NCI-H2196 (cell line): Measurements from ENCODE around the gene HNMT.
"Not testable (repeated sequence)": the region's sequence is repeated elsewhere in the genome, so short reads cannot be mapped to it uniquely, and the experiment has no call there.

Experiments used
- DNase-seq: peaks from one replicate; lab custom pipeline; 2025; ENCODE audit not compliant: unreplicated experiment; lab: John Stamatoyannopoulos, UW

Gene HNMT

DNA sequence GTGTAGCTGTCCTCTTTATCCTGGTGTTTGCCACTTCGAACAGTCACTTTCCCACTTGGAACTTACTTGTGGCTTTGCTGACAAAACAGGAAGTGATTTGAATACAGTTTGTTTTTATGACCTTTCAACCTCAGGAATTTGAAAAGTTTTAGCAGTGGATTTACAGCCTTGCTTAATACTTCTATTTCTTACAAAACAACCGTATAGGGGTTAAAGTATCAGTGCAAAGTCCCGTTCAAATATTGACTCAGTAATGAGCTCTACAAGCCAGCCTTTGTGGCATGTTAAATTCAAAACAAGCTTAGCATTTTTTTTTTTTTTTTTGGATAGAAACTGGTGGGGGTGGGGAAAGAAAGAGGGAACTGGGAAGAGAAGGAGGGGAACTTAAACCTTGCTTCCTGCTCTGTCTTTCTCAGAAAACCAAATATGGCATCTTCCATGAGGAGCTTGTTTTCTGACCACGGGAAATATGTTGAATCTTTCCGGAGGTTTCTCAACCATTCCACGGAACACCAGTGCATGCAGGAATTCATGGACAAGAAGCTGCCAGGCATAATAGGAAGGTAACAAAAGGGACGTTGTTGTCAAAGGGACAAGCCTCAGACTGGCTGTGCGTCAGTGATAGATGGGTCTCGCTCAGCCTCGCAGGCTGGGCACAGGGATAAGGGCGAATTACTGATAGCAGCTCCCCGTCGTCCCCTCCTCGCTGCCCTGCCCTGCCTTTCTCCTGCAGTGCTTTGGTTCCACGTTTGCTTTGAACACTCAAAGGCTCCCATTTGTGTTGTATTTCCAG is at the start of gene HNMT:
Gene HNMT (plus strand): TSS at position 408 of the 793 bp plus-strand sequence. CDS start 19 bp downstream, at position 427.
- no peak for DNase-seq

- DNase-seq: no peak
Measured at GRCh38 chr2:137921105-137921880, 43.0 kb upstream of the HNMT start.

- DNase-seq: not testable (repeated sequence)
Measured at GRCh38 chr2:137922171-137922570, 42.1 kb upstream of the HNMT start.

DNA sequence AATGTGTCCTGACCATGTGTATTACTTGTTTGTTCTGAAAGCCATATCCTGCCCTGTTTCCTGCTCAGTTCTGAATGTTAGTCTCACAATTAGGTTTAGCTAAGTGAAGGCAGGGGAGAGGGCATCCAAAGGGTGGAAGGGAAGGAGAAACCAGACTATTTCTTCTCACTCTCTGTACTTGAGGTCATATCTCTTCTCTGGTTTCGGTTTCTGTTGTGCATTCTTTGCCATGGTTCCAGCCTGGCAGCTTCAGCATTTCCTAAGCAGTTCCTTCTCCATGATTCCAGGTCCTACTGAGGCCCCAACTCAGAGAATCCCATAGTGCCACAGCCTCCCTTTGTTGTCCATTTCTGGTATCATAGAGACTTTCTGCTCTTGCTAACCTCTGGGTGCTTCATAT is 40.3 kb upstream of the HNMT start:
- DNase-seq: no peak

GRCh38 chr2:137925599-137925998 is 38.7 kb upstream of the HNMT start:
- DNase-seq: no peak

GRCh38 chr2:137927846-137928245 is 36.4 kb upstream of the HNMT start:
- DNase-seq: no peak

DNA sequence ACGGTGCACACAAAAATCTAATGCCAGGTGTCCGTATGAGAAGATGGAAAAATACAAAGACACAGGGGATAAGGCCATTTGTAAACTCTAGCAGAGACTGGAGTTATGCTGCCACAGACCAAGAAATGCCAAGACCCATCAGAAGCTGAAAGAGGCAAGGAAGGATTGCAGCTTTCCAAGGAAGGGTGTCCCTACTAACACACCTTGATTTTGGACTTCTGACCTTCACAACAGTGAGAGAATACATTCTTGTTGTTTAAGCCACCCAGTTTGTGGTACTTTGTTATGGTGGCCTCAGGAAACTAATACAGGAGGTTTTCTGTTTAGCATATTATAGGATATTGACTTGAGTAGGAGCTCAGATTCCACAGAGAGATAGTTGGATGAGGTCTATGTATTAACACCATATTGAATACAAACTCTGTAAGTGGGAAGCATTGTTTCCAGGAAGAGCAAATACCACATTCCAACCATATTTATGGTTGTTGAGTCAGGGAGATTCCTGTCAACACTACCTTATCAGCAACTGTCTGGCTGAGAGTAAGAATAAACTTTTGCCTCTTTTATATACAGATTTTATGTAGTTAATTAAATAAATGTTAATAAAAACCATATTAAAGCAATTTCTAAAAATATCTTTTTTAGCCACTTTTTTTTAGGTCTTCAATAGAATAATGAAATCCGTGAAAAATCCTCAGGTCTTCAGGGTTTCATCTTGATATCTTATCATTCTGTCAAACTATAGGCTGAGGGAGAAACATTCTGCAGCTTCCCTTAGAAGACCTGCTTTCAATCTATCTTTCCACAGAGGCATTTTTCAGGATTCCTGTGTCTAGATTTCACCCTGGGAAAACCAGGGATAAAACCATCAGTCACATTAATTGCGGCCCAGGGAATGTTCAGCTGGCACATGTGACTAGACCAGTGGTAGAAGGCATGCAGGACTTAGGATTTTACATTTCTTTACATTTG is 35.4 kb upstream of the HNMT start:
- no peak for DNase-seq

DNA sequence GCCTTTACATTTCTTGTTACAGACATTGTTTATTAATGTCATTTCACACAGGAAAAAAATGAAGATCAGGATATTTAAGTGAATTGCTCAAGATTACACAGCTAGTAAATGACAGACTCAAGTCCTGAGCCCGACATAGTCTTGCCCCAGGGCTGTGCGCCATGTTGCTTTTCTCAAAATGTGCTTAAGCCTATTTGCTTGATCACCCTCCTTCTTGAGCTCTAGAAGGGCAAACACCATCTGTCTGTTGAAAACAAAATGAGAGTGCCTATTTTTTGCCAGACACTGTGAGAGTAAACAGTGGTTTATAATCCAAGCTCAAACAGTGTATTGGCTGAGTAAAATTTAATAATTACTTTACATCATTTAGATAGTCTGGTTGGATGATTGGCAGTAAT is 34.8 kb upstream of the HNMT start:
- DNase-seq: no peak

DNA sequence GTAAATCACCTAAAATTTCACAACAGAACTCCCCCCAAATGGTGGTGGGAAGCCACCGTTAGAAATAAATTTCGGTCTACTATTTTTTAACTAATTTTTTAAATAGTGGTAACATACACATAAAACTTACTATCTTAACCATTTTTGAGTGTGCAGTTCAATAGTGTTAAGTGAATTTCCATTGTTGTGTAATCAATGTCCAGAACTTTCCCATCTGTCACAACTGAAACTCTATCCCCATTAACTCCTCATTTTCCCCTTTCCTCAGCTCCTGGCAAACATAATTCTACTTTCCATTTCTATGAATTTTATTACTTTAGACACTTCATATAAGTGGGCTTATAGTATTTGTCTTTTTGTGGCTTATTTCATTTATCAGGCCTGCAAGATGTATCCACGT is 34.1 kb upstream of the HNMT start:
- no peak for DNase-seq

DNA sequence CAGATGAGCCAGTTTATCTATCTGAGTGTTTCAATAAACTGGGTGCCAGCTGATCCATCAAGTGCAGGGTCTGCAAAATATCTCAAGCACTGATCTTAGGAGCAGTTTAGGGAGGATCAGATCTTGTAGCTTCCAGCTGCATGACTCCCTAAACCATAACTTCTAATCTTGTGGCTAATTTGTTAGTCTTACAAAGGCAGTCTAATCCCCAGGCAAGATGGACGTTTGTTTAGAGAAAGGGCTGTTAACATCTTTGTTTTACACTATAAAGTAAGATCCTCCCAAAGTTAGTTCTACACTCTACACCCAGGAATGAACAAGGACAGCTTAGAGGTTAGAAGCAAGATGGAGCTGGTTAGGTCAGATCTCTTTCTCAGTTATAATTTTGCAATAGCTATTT is 28.7 kb upstream of the HNMT start:
- DNase-seq: no peak

DNA sequence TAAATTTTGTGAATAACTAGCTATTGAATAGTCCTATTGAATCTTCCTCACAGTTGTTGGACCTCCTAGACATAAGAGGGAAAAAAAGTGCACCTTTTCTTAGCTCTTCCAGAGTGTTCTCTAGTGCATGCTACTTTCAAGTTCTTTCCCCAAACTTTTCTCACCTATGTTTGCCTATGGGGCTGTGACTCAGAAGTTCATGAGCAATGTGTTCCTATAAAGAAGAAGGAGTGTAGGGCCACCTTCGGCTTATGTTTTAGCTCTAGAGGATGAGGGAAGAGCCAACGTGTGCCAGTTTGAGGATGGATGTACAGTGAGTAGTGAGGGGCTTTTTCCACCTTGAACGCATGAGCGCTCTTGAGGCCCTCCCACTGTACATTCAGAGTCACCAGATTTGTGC is 27.0 kb upstream of the HNMT start:
- DNase-seq: no peak

DNA sequence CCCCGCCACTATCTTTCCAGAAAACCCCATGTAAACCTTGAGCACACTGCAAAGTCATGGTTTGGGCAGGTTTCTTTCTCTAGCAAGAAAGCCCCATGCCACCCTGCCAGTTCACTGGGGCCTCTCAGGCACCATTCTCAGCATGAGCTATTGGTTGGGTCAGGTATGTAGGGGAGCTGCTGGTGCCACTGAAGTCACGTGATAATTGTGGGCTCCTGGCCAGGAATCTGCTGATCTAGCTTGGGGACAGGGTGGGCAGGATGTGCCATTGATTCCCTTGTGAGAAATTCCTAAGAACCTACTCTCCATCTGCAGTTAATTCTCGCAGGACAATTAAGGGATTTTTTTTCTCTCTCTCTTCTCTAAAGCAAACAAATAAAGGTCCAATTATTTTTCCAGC is 26.5 kb upstream of the HNMT start:
- DNase-seq: no peak

DNA sequence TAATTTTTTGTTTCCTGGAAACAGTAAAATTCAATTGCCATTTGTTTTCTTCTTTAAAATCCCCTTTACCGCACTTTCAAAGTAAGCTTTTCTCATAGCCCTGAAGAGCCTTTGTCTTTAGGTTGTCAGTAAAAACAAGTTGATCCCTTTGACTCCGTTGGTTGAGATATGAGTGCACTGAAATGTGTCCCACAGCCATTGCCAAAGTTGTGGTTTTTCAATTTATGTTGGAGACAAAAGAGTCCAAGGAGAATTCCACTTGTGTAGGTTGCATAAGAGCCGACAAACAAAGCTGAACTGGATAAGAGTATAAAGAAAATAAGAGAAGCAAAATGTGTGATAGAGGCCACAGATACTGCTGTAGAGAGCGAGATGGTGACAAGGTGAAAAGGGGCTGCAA is 26.1 kb upstream of the HNMT start:
- peak; percentile 20 for DNase-seq

DNA sequence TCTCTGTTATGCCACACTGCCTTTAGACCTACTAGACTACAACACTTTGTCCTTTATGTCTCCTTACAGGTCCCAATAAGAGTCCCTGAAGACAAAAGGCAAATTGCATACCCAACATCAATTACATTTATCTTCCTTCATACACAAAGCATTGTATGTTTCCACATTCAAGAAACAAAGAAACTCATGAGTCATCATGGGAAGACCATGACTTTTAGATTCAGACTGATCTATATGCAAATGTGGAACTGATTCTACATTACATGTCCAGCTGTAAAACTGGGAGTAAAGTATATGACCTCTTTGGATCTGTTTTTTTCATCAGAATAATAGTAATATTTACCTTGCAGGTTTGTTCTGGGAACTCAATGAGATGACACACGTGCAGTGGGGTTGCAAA is 25.2 kb upstream of the HNMT start:
- no peak for DNase-seq

GRCh38 chr2:137940154-137940553 is 24.1 kb upstream of the HNMT start:
- DNase-seq: no peak

DNA sequence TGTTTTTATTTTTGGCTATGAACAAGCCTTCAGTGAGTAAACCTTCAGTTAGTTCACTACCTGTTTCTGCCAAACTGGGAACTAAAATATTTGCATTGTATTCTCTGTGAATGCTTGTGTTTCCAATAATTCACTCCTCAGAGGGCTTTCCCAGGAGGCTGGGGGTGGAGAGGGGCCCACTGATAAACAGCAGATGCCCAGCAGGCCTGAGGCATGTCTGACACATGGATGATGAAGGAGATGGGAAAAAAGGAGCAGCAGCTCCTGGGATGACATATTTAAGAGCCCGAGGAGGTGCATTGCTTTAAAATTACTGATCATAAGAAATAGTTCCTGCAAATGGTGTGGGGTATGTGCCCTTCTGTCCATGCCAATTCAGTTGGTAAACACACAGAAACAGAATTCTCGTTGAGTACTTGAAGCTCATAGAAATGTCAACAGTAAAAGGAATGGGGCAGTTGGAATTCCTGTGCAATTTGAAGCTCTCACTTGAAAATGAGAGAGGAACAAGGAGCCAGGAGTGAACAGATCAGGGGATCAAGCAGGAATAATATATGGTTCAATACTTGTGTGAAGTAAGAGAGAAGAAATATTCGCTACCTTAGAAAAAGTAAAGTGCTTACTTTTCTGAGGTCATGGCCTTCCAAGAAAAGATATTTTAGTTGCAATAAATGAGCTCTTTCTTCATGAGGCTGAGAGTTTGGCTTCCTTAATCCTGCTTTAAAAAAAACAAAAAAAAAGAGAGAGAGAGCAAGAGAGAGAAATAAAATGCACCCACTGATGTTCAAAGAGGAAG is 22.0 kb upstream of the HNMT start:
- DNase-seq: no peak

DNA sequence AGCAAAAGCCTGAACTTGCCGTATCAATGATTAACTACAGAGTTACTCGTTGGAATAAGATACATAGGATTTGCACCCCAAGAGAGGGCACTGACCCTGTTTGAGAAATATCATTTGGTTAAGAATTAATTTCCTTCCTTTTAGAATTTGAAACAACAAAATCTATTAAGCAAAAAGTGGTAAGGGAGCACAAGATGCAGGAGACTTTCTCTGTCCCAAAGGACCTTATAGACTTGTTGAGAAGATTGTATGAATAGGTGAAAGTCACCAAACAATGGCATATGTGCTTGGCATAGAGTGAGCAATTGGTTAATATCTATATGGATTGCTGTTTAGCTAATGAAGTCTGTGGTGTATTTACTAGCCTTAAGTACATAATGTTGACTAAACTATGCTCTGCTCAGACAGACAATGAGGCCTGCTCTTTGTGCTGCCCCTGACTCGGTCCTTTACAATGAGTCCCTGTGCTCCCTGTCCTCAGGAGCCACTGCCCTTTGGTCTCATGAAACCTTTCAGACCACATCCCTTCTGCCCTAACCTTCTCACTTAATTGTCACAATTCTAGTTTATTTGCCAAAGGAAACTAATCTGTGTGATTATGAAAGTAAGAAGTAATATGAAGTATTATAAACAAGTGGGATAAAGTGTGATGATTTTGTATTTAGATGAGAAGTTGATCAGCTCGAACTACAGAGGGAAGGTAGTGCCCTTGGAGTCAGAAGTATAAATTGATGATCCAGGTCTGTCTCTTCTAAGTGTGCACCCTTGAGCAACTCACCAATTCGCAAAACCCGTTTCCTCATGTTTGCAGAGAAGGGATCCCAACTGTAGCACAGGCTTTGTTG is 21.2 kb upstream of the HNMT start:
- no peak for DNase-seq

GRCh38 chr2:137943678-137944347 is 20.5 kb upstream of the HNMT start:
- no peak for DNase-seq

GRCh38 chr2:137944714-137945113 is 19.6 kb upstream of the HNMT start:
- DNase-seq: no peak
